Mucosa of stomach (tissue), 1 donor: Measurements from ENCODE around the gene DNMT3A.

Experiments used
- H3K27me3 ChIP-seq: one replicate; pipeline ENCODE4 v1.7.0; 2013; ENCODE audit warnings: mild to moderate bottlenecking, low read length; ENCODE audit not compliant: control insufficient read depth, insufficient read depth
- H3K36me3 ChIP-seq: one replicate; pipeline ENCODE4 v1.7.0; 2013; ENCODE audit warnings: low read length; ENCODE audit not compliant: control insufficient read depth, insufficient read depth
- H3K4me1 ChIP-seq: one replicate; pipeline ENCODE4 v1.7.0; 2013; ENCODE audit warnings: mild to moderate bottlenecking, low read length; ENCODE audit not compliant: control insufficient read depth, insufficient read depth
- H3K4me3 ChIP-seq: one replicate; pipeline ENCODE4 v1.7.0; 2013; ENCODE audit warnings: low read length
- H3K9ac ChIP-seq: one replicate; pipeline ENCODE4 v1.7.0; 2013; ENCODE audit warnings: mild to moderate bottlenecking, low read length, moderate library complexity
- H3K9me3 ChIP-seq: one replicate; pipeline ENCODE4 v1.7.0; 2013; ENCODE audit warnings: mild to moderate bottlenecking, low read length, moderate library complexity; ENCODE audit not compliant: control insufficient read depth
- donor health status: Pancreatic carcinoma.

Gene DNMT3A

GRCh38 chr2:25369876-25370275 is 28.2 kb upstream of the DNMT3A start:
- no peak overlapping the region for H3K9ac ChIP-seq
- no peaks in the 10 kb centered on the region for H3K36me3 ChIP-seq
- no peak overlapping the region for H3K4me3 ChIP-seq
- no peaks in the 10 kb centered on the region for H3K9me3 ChIP-seq
- H3K4me1 ChIP-seq = peaks cover 8% of the 10 kb centered on the region
- no peaks in the 10 kb centered on the region for H3K27me3 ChIP-seq

- Histone ChIP-seq H3K4me3 (no peak overlapping the region), H3K27me3 (no peaks in the 10 kb centered on the region), H3K36me3 (no peaks in the 10 kb centered on the region), H3K9ac (no peak overlapping the region), H3K9me3 (no peaks in the 10 kb centered on the region), H3K4me1 (peaks cover 8% of the 10 kb centered on the region)
Observed at GRCh38 chr2:25369439-25369838, 27.7 kb upstream of the DNMT3A start.

GRCh38 chr2:25368660-25369059 is 26.9 kb upstream of the DNMT3A start:
- H3K9me3 ChIP-seq = no peaks in the 10 kb centered on the region
- no peaks in the 10 kb centered on the region for H3K27me3 ChIP-seq
- H3K9ac ChIP-seq = no peak overlapping the region
- H3K4me3 ChIP-seq = no peak overlapping the region
- H3K4me1 ChIP-seq = peaks cover 6% of the 10 kb centered on the region
- H3K36me3 ChIP-seq = no peaks in the 10 kb centered on the region

- no peak overlapping the region for H3K9ac ChIP-seq
- H3K4me3 ChIP-seq = no peak overlapping the region
- no peaks in the 10 kb centered on the region for H3K36me3 ChIP-seq
- no peaks in the 10 kb centered on the region for H3K9me3 ChIP-seq
- H3K27me3 ChIP-seq = no peaks in the 10 kb centered on the region
- H3K4me1 ChIP-seq = peaks cover 6% of the 10 kb centered on the region
Observed at GRCh38 chr2:25367296-25367695, 25.6 kb upstream of the DNMT3A start.

- Histone ChIP-seq H3K27me3 (no peaks in the 10 kb centered on the region), H3K4me1 (peaks cover 9% of the 10 kb centered on the region), H3K9me3 (no peaks in the 10 kb centered on the region), H3K9ac (no peak overlapping the region), H3K36me3 (no peaks in the 10 kb centered on the region), H3K4me3 (no peak overlapping the region)
Observed at GRCh38 chr2:25366629-25367028, 24.9 kb upstream of the DNMT3A start.

- Histone ChIP-seq H3K27me3 (no peaks in the 10 kb centered on the region), H3K9ac (no peak overlapping the region), H3K36me3 (no peaks in the 10 kb centered on the region), H3K9me3 (no peaks in the 10 kb centered on the region), H3K4me3 (no peak overlapping the region), H3K4me1 (peaks cover 13% of the 10 kb centered on the region)
Observed at GRCh38 chr2:25365241-25365640, 23.5 kb upstream of the DNMT3A start.

- Histone ChIP-seq H3K36me3 (no peaks in the 10 kb centered on the region), H3K4me1 (peaks cover 13% of the 10 kb centered on the region), H3K9ac (no peak overlapping the region), H3K27me3 (no peaks in the 10 kb centered on the region), H3K9me3 (no peaks in the 10 kb centered on the region), H3K4me3 (no peak overlapping the region)
Observed at GRCh38 chr2:25363733-25364132, 22.0 kb upstream of the DNMT3A start.

GRCh38 chr2:25362434-25363145 is 20.9 kb upstream of the DNMT3A start:
- H3K27me3 ChIP-seq = no peaks in the 10 kb centered on the region
- H3K4me1 ChIP-seq = peaks cover 13% of the 10 kb centered on the region
- peak overlapping the region; percentile 17 for H3K4me3 ChIP-seq
- no peaks in the 10 kb centered on the region for H3K36me3 ChIP-seq
- H3K9me3 ChIP-seq = no peaks in the 10 kb centered on the region
- H3K9ac ChIP-seq = peak overlapping the region; percentile 42

- peaks cover 13% of the 10 kb centered on the region for H3K4me1 ChIP-seq
- H3K9me3 ChIP-seq = no peaks in the 10 kb centered on the region
- H3K9ac ChIP-seq = peak overlapping the region; percentile 42
- peak overlapping the region; percentile 17 for H3K4me3 ChIP-seq
- no peaks in the 10 kb centered on the region for H3K27me3 ChIP-seq
- H3K36me3 ChIP-seq = no peaks in the 10 kb centered on the region
Observed at GRCh38 chr2:25362049-25362433, 20.3 kb upstream of the DNMT3A start.

- Histone ChIP-seq H3K9me3 (no peaks in the 10 kb centered on the region), H3K4me3 (no peak overlapping the region), H3K9ac (peak overlapping the region; percentile 42), H3K27me3 (no peaks in the 10 kb centered on the region), H3K4me1 (peaks cover 13% of the 10 kb centered on the region), H3K36me3 (no peaks in the 10 kb centered on the region)
Observed at GRCh38 chr2:25361261-25362048, 19.7 kb upstream of the DNMT3A start.

- Histone ChIP-seq H3K36me3 (no peaks in the 10 kb centered on the region), H3K9me3 (no peaks in the 10 kb centered on the region), H3K4me3 (no peak overlapping the region), H3K4me1 (peaks cover 13% of the 10 kb centered on the region), H3K27me3 (peaks cover 4% of the 10 kb centered on the region), H3K9ac (no peak overlapping the region)
Observed at GRCh38 chr2:25358836-25359235, 17.1 kb upstream of the DNMT3A start.

GRCh38 chr2:25358249-25358815 is 16.6 kb upstream of the DNMT3A start:
- H3K9ac ChIP-seq = no peak overlapping the region
- no peak overlapping the region for H3K4me3 ChIP-seq
- peaks cover 4% of the 10 kb centered on the region for H3K27me3 ChIP-seq
- no peaks in the 10 kb centered on the region for H3K9me3 ChIP-seq
- peaks cover 13% of the 10 kb centered on the region for H3K4me1 ChIP-seq
- no peaks in the 10 kb centered on the region for H3K36me3 ChIP-seq
